CD14-positive monocyte (primary cell): ENCODE measurements around the gene GABRG3. TPM values are rescaled to one million over a fixed set of nuclear protein-coding genes. Genes with fewer than 3 reads are reported as not detected.

Source experiments
- DNase-seq, 3 donors: peaks; one replicate each; pipeline ENCODE4 v3.0.0-alpha.2; 2011 to 2022
- H2AFZ ChIP-seq: 2 replicates; pipeline ENCODE4 v1.6.0; 2012; ENCODE audit warnings: mild to moderate bottlenecking, low read depth, low read length, inconsistent platforms; ENCODE audit not compliant: insufficient read depth, poor library complexity, severe bottlenecking
- H3K27ac ChIP-seq, 2 donors: 1 replicate in 1 of 2; 2 replicates in 1 of 2; pipeline ENCODE4 v1.5.1; 2012 to 2013; ENCODE audit warnings: low read length in 2 of 2, control low read depth in 1 of 2, inconsistent platforms in 1 of 2, low read depth in 1 of 2, mild to moderate bottlenecking in 1 of 2
- H3K27me3 ChIP-seq, 2 donors: one replicate each; pipeline versions ENCODE4 v1.6.0 to v1.6.1; 2011 to 2013; ENCODE audit warnings: low read length in 2 of 2; ENCODE audit not compliant: control insufficient read depth in 2 of 2, insufficient read depth in 2 of 2
- H3K36me3 ChIP-seq, 2 donors: replicated peaks in 1 of 2; 1 replicate in 1 of 2; 2 replicates in 1 of 2; pipeline versions ENCODE4 v1.5.1 to v1.6.1; 2012 to 2013; ENCODE audit warnings: low read length in 2 of 2, control low read depth in 1 of 2, inconsistent platforms in 1 of 2, mild to moderate bottlenecking in 1 of 2; ENCODE audit not compliant: insufficient read depth in 2 of 2, control insufficient read depth in 1 of 2
- H3K4me1 ChIP-seq, 2 donors: 1 replicate in 1 of 2; 2 replicates in 1 of 2; pipeline versions ENCODE4 v1.5.1 to v1.6.1; 2012 to 2013; ENCODE audit warnings: low read length in 2 of 2, control low read depth in 1 of 2, inconsistent platforms in 1 of 2, mild to moderate bottlenecking in 1 of 2, moderate library complexity in 1 of 2; ENCODE audit not compliant: insufficient read depth in 2 of 2, control insufficient read depth in 1 of 2
- H3K4me2 ChIP-seq: replicated peaks from 2 replicates; pipeline ENCODE3; 2012; ENCODE audit warnings: low read length, moderate library complexity, mild to moderate bottlenecking; ENCODE audit not compliant: poor library complexity, severe bottlenecking; ENCODE audit errors: extremely low read depth
- H3K4me3 ChIP-seq, 3 experiments: fragments of 200-600 bp in 1 of 3; sonication (generic) in 1 of 3; replicated peaks in 1 of 3; 1 replicate in 2 of 3; 2 replicates in 1 of 3; pipeline ENCODE4 v1.5.1; 2011 to 2013; ENCODE audit warnings: low read length in 3 of 3, mild to moderate bottlenecking in 3 of 3, control low read depth in 2 of 3, low read depth in 2 of 3, inconsistent platforms in 1 of 3, moderate library complexity in 1 of 3
- H3K79me2 ChIP-seq: 2 replicates; pipeline ENCODE4 v1.6.0; 2012; ENCODE audit warnings: mild to moderate bottlenecking, control low read depth, inconsistent platforms, low read length, moderate library complexity; ENCODE audit not compliant: insufficient read depth
- H3K9ac ChIP-seq: 2 replicates; pipeline ENCODE4 v1.6.0; 2017; ENCODE audit warnings: low read length, mild to moderate bottlenecking; ENCODE audit not compliant: insufficient read depth, poor library complexity, severe bottlenecking
- H3K9me3 ChIP-seq, 2 donors: replicated peaks in 1 of 2; 1 replicate in 1 of 2; 2 replicates in 1 of 2; pipeline versions ENCODE4 v1.5.1 to v1.6.1; 2012 to 2013; ENCODE audit warnings: low read length in 2 of 2, control low read depth in 1 of 2; ENCODE audit not compliant: control insufficient read depth in 1 of 2, insufficient read depth in 1 of 2
- H4K20me1 ChIP-seq: 2 replicates; pipeline ENCODE4 v1.6.0; 2012; ENCODE audit warnings: mild to moderate bottlenecking, low read length, control low read depth, moderate library complexity; ENCODE audit not compliant: insufficient read depth
- H3K27ac Mint-ChIP-seq, 7 donors: one replicate each; pipeline ENCODE4 v1.8.0; 2020; ENCODE audit warnings: mild to moderate bottlenecking in 7 of 7, mixed read lengths in 7 of 7, moderate library complexity in 6 of 7, inconsistent platforms in 2 of 7
- H3K27me3 Mint-ChIP-seq, 3 donors: one replicate each; pipeline ENCODE4 v1.8.0; 2021 to 2022; ENCODE audit warnings: low read depth in 3 of 3, mild to moderate bottlenecking in 3 of 3, mixed read lengths in 3 of 3, moderate library complexity in 3 of 3, inconsistent platforms in 1 of 3
- H3K36me3 Mint-ChIP-seq, 2 donors: one replicate each; pipeline ENCODE4 v1.8.0; 2020; ENCODE audit warnings: mixed read lengths in 2 of 2, inconsistent platforms in 1 of 2, mild to moderate bottlenecking in 1 of 2
- H3K4me1 Mint-ChIP-seq: one replicate; pipeline ENCODE4 v1.8.0; 2020; ENCODE audit warnings: mild to moderate bottlenecking, mixed read lengths
- H3K4me3 Mint-ChIP-seq, 2 donors: one replicate each; pipeline ENCODE4 v1.8.0; 2020; ENCODE audit warnings: mild to moderate bottlenecking in 2 of 2, mixed read lengths in 2 of 2, moderate library complexity in 1 of 2
- H3K9me3 Mint-ChIP-seq, 7 donors: one replicate each; pipeline ENCODE4 v1.8.0; 2020 to 2022; ENCODE audit warnings: mixed read lengths in 7 of 7, mild to moderate bottlenecking in 6 of 7, moderate library complexity in 6 of 7, inconsistent platforms in 2 of 7
- CTCF ChIP-seq: fragments of 200-600 bp; IDR thresholded peaks from one replicate; pipeline ENCODE4 v1.8.0; 2022; ENCODE audit warnings: antibody characterized with exemption, mild to moderate bottlenecking
- WGBS: methylation state at CpG from one replicate; pipeline ENCODE4 v1.1.5; 2013; ENCODE audit warnings: missing lambda C conversion rate; ENCODE audit not compliant: insufficient coverage; 5-methylcytosine and 5-hydroxymethylcytosine counted together
- intact Hi-C, 2 donors: fragments of 100-400 bp; cut with micrococcal nuclease; formaldehyde crosslinking; loops; one replicate each; pipeline versions ENCODE4 v1.15.0 to v1.15.1; 2023
- polyA plus RNA-seq, 3 donors: library from polyadenylated mRNA; depleted of rRNA in 1 of 3; unstranded in 2 of 3; stranded (reverse) in 1 of 3; fragments of 300-500 nt in 2 of 3; fragments of >200 nt in 1 of 3; fragmentation: Illumina TruSeq in 2 of 3; gene quantifications; 1 replicate in 2 of 3; 2 replicates in 1 of 3; pipeline ENCODE4 v1.2.3, GENCODE V29; 2012 to 2021

The GABRG3 gene
- polyA plus RNA-seq, 3 donors: not detected

GRCh38 chr15:27485265-27485664 lies 514.3 kb downstream of the GABRG3 start:
- no peak overlapping the region for H3K27ac Mint-ChIP-seq
- Histone ChIP-seq H3K4me1 (no peaks in the 10 kb centered on the region), H3K9ac (no peak overlapping the region), H3K4me3 (no peak overlapping the region), H4K20me1 (no peaks in the 10 kb centered on the region), H3K27ac (no peak overlapping the region), H2AFZ (no peak overlapping the region), H3K4me2 (no peak overlapping the region), H3K9me3 (peaks cover 34 to 37% of the 10 kb centered on the region in 2 donors), H3K27me3 (no peaks in the 10 kb centered on the region), H3K36me3 (no peaks in the 10 kb centered on the region), H3K79me2 (no peaks in the 10 kb centered on the region)
- H3K4me3 Mint-ChIP-seq: no peak overlapping the region
- H3K36me3 Mint-ChIP-seq: no peaks in the 10 kb centered on the region
- intact Hi-C loops: no loop called here
- DNase-seq: no peak
- TF ChIP-seq CTCF: no peak
- WGBS: 96% methylated on average over 3 of the region's 3 CpGs
- H3K9me3 Mint-ChIP-seq: peaks cover 2 to 21% (median 8%) of the 10 kb centered on the region in 7 donors
- H3K27me3 Mint-ChIP-seq: no peaks in the 10 kb centered on the region
- H3K4me1 Mint-ChIP-seq: no peaks in the 10 kb centered on the region

- H3K4me3 Mint-ChIP-seq: no peak overlapping the region
- 90% methylated on average over 2 of the region's 6 CpGs for WGBS
- H3K27ac ChIP-seq: no peak overlapping the region
- peaks cover 2 to 26% (median 10%) of the 10 kb centered on the region in 7 donors for H3K9me3 Mint-ChIP-seq
- H3K9me3 ChIP-seq: peaks cover 36 to 39% of the 10 kb centered on the region in 2 donors
- no peaks in the 10 kb centered on the region for H3K4me1 ChIP-seq
- no peak overlapping the region for H3K4me2 ChIP-seq
- no peak overlapping the region for H3K9ac ChIP-seq
- H3K79me2 ChIP-seq: no peaks in the 10 kb centered on the region
- no peak overlapping the region for H3K27ac Mint-ChIP-seq
- intact Hi-C loops: no loop called here
- H3K36me3 Mint-ChIP-seq: no peaks in the 10 kb centered on the region
- H2AFZ ChIP-seq: no peak overlapping the region
- H3K27me3 Mint-ChIP-seq: no peaks in the 10 kb centered on the region
- H4K20me1 ChIP-seq: no peaks in the 10 kb centered on the region
- no peaks in the 10 kb centered on the region for H3K36me3 ChIP-seq
- no peaks in the 10 kb centered on the region for H3K4me1 Mint-ChIP-seq
- no peak for DNase-seq
- no peak overlapping the region for H3K4me3 ChIP-seq
- no peaks in the 10 kb centered on the region for H3K27me3 ChIP-seq
- TF ChIP-seq CTCF: no peak
Observed at GRCh38 chr15:27486051-27486450, 515.1 kb downstream of the GABRG3 start.
